IPS-11a (cell line): ENCODE data around the gene SPPL3.
"Not testable (repeated sequence)": the region's sequence is repeated elsewhere in the genome, so short reads cannot be mapped to it uniquely, and the experiment has no call there.

ENCODE experiments used
- H3K4me3 ChIP-seq: one replicate; pipeline ENCODE4 v1.5.1; 2013; ENCODE audit warnings: low read depth, low read length, control low read depth

Gene SPPL3

GRCh38 chr12:120920178-120920577 is 16.0 kb upstream of the SPPL3 start:
- H3K4me3 ChIP-seq: no peak overlapping the region

DNA sequence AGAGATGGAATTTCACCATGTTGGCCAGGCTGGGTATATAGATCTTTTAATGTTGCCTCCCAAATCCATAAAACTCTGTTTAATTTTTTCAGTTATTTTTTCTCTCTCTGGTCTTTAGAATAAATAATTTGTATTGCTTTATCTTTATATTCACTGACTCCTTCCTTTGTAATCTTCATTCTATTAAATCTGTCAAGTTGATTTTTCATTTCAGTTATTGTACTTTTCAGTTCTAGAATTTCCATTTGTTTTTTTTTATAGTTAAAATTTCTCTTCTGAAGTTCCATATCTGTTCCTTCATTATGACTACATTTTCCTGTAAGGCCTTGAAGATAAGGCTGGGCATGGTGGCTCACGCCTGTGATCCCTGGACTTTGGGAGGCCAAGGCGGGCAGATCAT is 13.6 kb upstream of the SPPL3 start:
- H3K4me3 ChIP-seq: no peak overlapping the region

DNA sequence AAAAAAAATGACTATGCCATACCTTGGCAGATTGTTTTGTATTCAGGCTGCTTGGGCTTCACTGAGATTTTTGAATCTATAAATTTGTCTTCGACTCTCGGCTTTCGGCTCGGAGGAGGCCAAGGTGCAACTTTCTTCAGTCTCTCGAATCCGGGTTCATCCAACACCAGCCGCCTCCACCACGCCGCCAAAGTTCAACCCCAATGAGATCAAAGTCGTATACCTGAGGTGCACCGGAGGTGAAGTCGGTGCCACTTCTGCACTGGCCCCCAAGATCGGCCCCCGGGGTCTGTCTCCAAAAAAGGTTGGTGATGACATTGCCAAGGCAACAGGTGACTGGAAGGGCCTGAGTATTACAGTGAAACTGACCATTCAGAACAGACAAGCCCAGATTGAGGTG is 12.4 kb upstream of the SPPL3 start:
- no peak overlapping the region for H3K4me3 ChIP-seq

DNA sequence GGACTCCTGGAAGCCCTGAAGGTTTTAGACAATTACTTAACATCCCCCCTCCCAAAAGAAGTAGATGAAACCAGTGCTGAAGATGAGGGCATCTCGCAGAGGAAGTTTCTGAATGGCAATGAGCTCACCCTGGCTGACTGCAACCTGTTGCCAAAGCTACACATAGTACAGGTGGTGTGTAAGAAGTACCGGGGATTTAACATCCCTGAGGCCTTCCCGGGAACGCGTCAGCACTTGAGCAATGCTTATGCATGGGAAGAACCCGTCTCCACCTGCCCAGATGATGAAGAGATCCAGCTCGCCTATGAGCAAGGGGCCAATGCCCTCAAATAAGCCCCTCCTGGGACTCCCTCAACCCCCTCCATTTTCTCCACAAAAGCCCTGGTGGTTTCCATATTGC is 10.6 kb upstream of the SPPL3 start:
- H3K4me3 ChIP-seq: no peak overlapping the region

DNA sequence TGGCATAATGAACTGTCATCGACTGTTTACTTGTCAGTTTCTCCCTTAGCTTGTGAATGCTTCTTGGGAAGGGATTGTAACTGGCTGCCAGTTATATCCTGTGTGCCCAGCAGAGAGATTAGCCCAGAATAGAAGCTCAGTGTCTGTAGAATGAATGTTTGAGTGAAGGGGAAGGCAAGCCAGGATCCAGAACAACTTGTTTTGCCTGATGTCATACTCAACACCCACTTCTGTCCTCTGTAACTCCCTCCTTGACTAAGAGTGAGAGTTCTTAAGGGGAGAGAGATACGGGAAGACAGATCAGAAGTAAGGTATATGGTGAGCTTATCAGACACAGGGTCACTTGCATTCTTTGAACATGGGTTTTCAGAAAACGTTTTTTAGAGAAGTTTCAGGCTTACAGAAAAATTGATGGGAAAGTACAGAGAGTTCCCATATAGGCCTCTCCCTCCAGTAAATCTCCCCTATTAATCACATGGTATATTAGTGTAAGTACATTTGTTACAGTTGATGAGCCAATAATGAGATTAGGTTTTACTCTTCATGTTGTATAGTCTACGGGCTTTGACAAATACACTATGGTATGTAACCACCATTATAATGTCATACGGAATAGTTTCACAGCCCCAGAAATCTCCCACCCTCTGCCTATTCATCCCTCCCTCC is 5.6 kb upstream of the SPPL3 start:
- no peak overlapping the region for H3K4me3 ChIP-seq

DNA sequence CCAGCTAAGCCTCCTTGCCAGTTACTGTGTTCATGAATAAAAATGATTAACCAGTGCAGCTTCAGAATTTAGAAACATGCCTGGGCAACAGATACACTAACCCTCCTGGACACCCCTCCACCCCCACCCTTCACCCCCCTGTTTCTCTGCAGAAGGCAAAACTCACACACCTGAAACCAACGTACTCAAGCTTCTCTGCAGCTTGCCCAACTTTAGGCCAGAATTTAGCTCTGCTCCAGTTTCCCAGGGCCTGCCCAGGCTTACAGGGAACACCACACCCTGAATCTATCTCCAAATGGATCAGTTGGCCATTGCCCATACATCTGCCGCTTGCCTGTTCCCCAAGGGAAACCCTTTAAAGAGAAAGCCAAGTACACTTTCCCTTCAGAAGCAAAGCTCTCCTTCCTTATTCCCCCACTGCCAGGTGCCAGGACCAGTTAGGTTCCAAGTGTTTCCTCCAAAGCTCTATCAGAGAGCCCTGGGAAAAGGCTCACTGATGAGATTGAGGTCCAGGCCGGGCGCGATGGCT is 1.8 kb upstream of the SPPL3 start:
- H3K4me3 ChIP-seq: no peak overlapping the region

DNA sequence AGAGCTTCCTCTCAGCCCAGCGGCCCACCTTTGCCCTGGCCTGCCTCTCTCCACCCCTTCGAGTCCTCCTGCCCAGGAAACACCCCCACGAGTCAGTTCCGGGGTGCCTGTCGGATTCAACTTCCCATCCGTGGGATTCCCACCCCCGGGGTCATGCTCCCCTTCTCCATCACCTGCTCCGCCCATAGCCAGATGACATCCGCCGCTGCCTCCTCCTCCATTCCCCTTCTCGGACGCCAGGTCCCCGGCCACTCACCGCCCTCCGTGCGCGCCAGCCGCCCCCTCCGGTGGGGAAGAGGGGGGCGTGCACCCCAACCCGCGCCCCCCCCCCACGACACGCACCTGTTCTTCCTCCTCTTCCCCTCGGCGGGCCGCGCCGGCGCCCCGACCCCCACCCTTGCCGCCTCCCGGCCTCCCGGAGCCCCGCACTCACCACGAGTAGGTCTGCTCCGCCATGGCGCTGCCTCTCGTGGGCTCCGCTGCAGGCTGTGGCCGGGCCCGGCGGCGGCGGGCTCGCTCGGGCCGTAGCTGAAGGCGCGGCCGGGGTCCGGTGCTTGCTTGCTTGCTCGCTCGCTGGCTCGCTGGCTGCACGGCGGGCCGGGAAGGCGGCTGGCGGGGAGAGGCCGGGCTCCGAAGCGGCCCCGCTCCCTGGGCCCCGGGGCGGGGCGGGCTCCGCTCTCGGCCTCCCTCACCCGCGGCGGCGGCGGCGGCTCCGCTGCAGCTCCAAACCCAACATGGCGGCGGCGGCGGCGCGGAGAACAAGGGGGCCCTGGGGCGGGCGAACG is 554 bp downstream of the SPPL3 start:
- peak overlapping the region; percentile 90 for H3K4me3 ChIP-seq

- H3K4me3 ChIP-seq: peak overlapping the region; percentile 90
Measured at GRCh38 chr12:120902846-120903411, 1.2 kb downstream of the SPPL3 start.

DNA sequence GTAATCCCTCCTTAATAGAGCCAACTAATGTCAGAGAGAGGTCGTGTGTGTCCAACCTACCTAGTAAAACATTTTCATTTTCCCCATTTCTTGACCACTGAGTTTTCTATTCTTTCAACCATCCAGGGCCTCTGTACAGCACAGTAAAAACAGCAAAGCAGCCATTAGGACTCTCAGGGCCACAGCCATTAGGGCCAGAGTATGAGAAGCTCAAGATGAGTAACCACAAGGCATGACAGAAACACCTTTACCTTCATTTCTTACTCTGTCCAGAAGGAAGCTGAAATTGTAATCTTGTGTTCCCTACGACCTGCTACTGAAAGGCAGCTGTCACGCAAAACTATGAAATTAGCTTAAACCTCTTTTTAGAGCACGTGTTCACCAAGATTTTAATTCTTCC is 2.3 kb downstream of the SPPL3 start:
- H3K4me3 ChIP-seq: no peak overlapping the region

GRCh38 chr12:120901101-120901500 is 3.1 kb downstream of the SPPL3 start:
- not testable (repeated sequence) for H3K4me3 ChIP-seq

GRCh38 chr12:120895532-120895931 is 8.6 kb downstream of the SPPL3 start:
- H3K4me3 ChIP-seq: no peak overlapping the region

GRCh38 chr12:120892265-120892664 is 11.9 kb downstream of the SPPL3 start:
- H3K4me3 ChIP-seq: no peak overlapping the region

- H3K4me3 ChIP-seq: no peak overlapping the region
Measured at GRCh38 chr12:120890963-120891362, 13.2 kb downstream of the SPPL3 start.

- no peak overlapping the region for H3K4me3 ChIP-seq
Measured at GRCh38 chr12:120887253-120888043, 16.7 kb downstream of the SPPL3 start.

GRCh38 chr12:120886199-120887018 is 17.7 kb downstream of the SPPL3 start:
- no peak overlapping the region for H3K4me3 ChIP-seq

DNA sequence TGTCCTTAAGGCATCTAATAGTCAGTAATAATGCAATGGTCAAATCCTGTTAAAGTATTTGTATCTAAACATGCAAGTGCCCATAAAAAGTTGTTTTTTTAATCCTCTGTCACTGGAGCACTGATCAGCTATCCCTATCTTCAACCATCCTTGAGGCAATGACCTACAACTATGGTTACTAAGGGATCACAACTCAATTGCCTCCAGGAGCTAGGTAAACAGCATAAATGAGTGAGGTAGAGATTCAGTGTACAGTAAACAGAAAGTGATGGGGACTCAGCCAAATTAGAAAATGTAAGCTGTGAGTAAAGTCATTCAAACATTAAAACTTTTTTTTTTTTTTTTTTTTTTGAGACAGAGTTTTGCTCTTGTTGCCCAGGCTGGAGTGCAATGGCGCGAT is 18.6 kb downstream of the SPPL3 start:
- no peak overlapping the region for H3K4me3 ChIP-seq

DNA sequence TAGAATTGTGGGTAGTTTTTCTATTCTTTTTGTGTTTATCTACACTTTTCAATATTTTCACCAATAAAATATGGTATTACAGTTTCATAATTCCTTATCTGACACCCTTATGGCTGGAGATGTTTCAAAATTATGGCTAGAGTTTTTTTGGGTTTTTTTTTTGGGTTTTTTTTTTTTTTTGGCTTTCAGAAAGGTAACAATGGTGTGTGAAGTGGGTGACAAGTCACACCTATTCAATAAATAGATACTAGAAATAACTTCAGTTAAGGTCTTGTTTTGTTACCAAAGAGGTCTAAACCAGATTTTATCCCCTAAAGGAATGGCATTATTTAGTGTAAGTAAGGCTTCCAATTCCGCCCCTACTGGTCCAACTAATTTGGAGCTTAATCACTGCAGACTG is 19.5 kb downstream of the SPPL3 start:
- no peak overlapping the region for H3K4me3 ChIP-seq

- H3K4me3 ChIP-seq: no peak overlapping the region
Measured at GRCh38 chr12:120882055-120882555, 22.1 kb downstream of the SPPL3 start.

- no peak overlapping the region for H3K4me3 ChIP-seq
Measured at GRCh38 chr12:120879718-120880300, 24.3 kb downstream of the SPPL3 start.

DNA sequence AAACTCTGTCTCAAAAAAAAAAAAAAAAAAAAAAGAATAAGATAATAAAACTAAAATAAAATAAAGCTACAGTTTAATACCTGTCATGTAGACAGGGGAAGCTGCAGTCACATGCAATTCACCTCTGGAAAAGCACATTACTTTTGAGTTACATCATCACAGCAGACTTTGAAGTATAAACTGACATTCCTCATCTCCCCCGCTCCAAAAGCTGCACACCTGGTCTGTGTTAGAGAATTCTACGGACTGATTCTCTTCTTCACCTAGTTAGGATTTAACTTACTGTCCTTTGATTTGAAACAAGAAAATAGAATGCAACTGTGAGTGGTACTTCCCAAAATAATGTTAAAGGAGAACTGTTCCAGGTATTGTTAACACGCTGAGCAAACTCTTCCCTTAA is 25.1 kb downstream of the SPPL3 start:
- no peak overlapping the region for H3K4me3 ChIP-seq
